GM10248 (cell line): ENCODE data around the gene PKD1.

Experiments used
- CTCF ChIA-PET: fragments of 300-600 bp; sonication (Branson Sonifier 250); formaldehyde crosslinking; extraction: SDS; loops from one replicate; lab custom pipeline; 2021; ENCODE audit warnings: antibody characterized with exemption; lab: Yijun Ruan, JAX
- POLR2A ChIA-PET: fragments of 350-650 bp; sonication (Branson Sonifier 250); formaldehyde crosslinking; extraction: SDS; loops from one replicate; lab custom pipeline; 2020; ENCODE audit warnings: antibody characterized with exemption; lab: Yijun Ruan, JAX
- DNase-seq: peaks from one replicate; pipeline ENCODE4 v3.0.0; 2012; ENCODE audit errors: extremely low spot score
- CTCF ChIP-seq: IDR thresholded peaks from 2 replicates; pipeline ENCODE4 v1.5.1; 2012; ENCODE audit warnings: mild to moderate bottlenecking, low read depth; ENCODE audit errors: extremely low read depth, missing control alignments, control extremely low read depth

PKD1 gene

GRCh38 chr16:2171601-2172178 is 36.0 kb upstream of the PKD1 start:
- POLR2A ChIA-PET: interaction anchor here (3.1 kb wide), 1 partner anchor 16 kb away, joined by 12 read pairs; the partner anchor contains the start of gene TRAF7
- CTCF ChIA-PET: interaction anchor here (1.7 kb wide), 1 partner anchor 16 kb away, joined by 3 read pairs; the partner anchor contains the start of gene TRAF7
- DNase-seq: no peak
- no peak for TF ChIP-seq CTCF

DNA sequence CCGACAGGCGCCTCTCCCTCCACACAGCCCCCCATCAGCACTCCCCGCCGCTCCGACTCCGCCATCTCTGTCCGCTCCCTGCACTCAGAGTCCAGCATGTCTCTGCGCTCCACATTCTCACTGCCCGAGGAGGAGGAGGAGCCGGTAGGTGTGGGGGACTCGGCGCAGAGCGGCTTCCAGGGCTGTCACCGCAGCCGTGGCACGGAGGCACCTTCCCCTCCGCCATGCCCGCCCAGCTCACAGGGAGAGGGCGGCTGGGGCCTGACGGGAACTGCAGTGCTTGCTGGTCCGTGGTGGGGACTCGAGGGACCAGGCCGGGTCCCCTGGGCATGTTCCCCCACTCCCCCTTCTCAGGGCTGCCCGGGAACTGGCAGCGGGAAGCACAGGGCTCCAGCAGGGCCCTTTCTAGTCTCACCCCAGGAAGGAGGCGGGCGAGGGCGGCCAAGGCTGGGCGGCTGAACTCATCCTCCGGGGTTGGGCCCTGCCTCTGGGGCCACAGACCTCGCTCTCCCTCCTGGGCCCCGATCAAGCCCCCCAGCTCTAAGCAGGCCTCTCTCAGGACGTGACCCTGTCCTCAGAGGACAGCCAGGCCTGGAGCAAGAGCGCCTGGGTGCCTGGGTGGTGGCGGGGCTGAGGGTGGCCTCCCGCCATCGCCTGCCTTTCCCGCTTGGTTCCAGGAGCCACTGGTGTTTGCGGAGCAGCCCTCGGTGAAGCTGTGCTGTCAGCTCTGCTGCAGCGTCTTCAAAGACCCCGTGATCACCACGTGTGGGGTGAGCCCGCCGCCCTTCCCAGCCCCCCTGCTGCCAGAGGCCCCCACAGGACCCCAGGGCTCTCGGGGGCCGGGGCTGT is 35.1 kb upstream of the PKD1 start:
- POLR2A ChIA-PET: no interaction called here
- no peak for TF ChIP-seq CTCF
- DNase-seq: no peak
- CTCF ChIA-PET: interaction anchor here (1.6 to 1.7 kb wide), 2 partner anchors 16 to 30 kb away, joined by 3 to 4 read pairs; partner anchors contain the start of gene TRAF7

DNA sequence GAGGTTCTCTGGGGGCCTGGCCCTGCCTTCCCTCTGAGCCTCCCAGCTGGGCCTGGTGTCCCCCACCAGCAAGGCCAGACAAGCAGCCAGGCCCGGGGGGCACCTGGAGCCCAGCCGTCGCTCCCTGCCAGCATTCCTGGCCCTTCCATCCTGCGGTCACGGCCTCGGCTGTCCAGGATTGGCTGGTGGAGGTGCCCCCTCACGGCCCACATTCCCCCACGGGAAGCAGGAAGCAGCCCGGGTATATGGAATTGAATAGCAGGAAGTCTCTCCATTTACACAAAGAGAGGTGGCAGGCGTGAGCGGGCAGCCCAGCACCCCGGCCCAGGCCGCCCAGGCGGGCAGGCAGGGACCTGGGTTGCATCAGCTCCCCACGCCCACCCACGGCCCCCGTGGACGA is 34.4 kb upstream of the PKD1 start:
- ChIA-PET CTCF (interaction anchor here (1.6 kb wide), 1 partner anchor 29 kb away, joined by 4 read pairs; no protein-coding TSS in a partner anchor), POLR2A (interaction anchor here (3.8 kb wide), 1 partner anchor 15 kb away, joined by 15 read pairs; the partner anchor contains the start of gene TRAF7)
- TF ChIP-seq CTCF: no peak
- DNase-seq: no peak

GRCh38 chr16:2167068-2167638 is 31.5 kb upstream of the PKD1 start:
- ChIA-PET CTCF (interaction anchor here (1.1 to 1.4 kb wide), 3 partner anchors 7 to 145 kb away, joined by 3 to 4 read pairs (median 3); no protein-coding TSS in a partner anchor), POLR2A (interaction anchor here (3.8 kb wide), 1 partner anchor 12 kb away, joined by 15 read pairs; the partner anchor contains the start of gene TRAF7)
- no peak for DNase-seq
- TF ChIP-seq CTCF: no peak

GRCh38 chr16:2166263-2167067 is 30.8 kb upstream of the PKD1 start:
- no peak for TF ChIP-seq CTCF
- DNase-seq: no peak
- POLR2A ChIA-PET: interaction anchor here (1.1 to 3.8 kb wide), 2 partner anchors 11 kb away, joined by 4 to 15 read pairs; partner anchors contain the start of gene TRAF7
- CTCF ChIA-PET: no interaction called here
